ENCODE results near the gene KIF26A. TPM values are rescaled to one million over a fixed set of nuclear protein-coding genes. Genes with fewer than 3 reads are reported as not detected.

KIF26A gene
- total and polyA plus RNA-seq, 2 of the 13 experiments (the other 11 are each of a cell fraction or from before 2014, with no cell fraction given) = not detected

DNA sequence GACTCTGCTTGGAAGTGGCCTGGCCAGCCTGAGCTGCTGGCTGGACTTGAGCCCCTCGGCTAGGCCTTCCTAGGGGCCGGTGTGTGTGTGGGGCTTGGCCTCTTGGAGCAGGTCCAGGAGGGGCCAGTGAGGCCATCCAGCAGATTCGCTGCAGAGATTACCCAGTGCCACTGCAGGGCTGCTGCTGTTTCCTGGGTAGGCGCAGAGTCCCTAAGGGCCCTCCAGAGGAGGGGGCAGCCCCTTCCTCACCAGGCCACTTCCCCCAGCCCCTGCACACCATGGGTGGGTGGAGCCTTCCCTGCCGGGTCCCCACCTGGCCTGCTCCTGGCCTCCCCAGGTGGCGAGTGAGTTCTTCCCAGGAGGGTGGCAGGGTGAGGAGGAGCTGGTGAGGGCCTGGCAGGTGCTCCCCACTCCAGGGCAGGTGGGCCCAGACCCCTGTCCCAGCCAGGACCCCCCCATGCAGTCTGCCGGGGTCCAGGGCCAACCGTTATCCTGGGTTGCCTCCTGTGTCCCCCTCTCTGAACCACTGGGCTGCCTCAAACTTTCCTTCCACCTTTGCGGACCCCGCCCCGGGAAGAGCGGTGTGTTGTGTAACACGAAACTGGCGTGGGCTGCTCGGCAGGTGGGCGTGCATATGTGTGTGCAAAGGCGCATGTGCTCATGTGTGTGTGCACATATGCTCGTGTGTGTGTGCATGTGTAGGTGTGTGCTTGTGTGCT lies 27.7 kb upstream of the KIF26A start:
- Histone ChIP-seq H4K20me1 (ENCODE audit: insufficient read depth, low read length) (no peaks in the 10 kb centered on the region), H3K4me1 (ENCODE audit: insufficient read depth, low read length) (no peaks in the 10 kb centered on the region), H3K4me3 (replicated peaks in 1 of 3; ENCODE audit: insufficient read depth in 1 of 3, low read depth in 2 of 3, low read length in 3 of 3) (no peak overlapping the region), H3K27ac (ENCODE audit: extremely low read length, insufficient read depth, low read length) (no peak overlapping the region), H3K27me3 (ENCODE audit: control insufficient read depth in 1 of 2, insufficient read depth in 2 of 2, low read length in 2 of 2) (peaks cover 5 to 22% of the 10 kb centered on the region in 2 experiments), H2AFZ (ENCODE audit: low read length) (no peak overlapping the region), H3K79me2 (ENCODE audit: insufficient read depth, low read length) (no peaks in the 10 kb centered on the region), H3K36me3 (replicated peaks in 1 of 2; ENCODE audit: control insufficient read depth in 1 of 2, insufficient read depth in 2 of 2, low read length in 2 of 2) (no peaks in the 10 kb centered on the region), H3K4me2 (ENCODE audit: low read depth, low read length) (no peak overlapping the region), H3K9me3 (ENCODE audit: low read length) (no peaks in the 10 kb centered on the region), H3K9ac (ENCODE audit: insufficient read depth, low read depth, low read length) (no peak overlapping the region)
- ChIA-PET CTCF (ENCODE audit: low intra/inter-chr PET ratio, low total read pairs) (no interaction called here), POLR2A (no interaction called here)
- intact Hi-C loops (cut with micrococcal nuclease; ENCODE audit: unreplicated experiment) (no loop called here), in situ Hi-C loops (cut with HindIII; ENCODE audit: extremely low pct_ligation_motif_present, low pct_unique_long_range_greater_than_20kb) (no loop called here)
- FAIRE-seq (no peak), DNase-seq (ENCODE audit: low spot score) (no peak), ATAC-seq (no peak)
- TF ChIP-seq, protein P1, sequence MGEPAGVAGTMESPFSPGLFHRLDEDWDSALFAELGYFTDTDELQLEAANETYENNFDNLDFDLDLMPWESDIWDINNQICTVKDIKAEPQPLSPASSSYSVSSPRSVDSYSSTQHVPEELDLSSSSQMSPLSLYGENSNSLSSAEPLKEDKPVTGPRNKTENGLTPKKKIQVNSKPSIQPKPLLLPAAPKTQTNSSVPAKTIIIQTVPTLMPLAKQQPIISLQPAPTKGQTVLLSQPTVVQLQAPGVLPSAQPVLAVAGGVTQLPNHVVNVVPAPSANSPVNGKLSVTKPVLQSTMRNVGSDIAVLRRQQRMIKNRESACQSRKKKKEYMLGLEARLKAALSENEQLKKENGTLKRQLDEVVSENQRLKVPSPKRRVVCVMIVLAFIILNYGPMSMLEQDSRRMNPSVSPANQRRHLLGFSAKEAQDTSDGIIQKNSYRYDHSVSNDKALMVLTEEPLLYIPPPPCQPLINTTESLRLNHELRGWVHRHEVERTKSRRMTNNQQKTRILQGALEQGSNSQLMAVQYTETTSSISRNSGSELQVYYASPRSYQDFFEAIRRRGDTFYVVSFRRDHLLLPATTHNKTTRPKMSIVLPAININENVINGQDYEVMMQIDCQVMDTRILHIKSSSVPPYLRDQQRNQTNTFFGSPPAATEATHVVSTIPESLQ (CRISPR knock-in tag; conservative IDR thresholded peaks at IDR 0.05) = no peak
- TF ChIP-seq, protein P2, sequence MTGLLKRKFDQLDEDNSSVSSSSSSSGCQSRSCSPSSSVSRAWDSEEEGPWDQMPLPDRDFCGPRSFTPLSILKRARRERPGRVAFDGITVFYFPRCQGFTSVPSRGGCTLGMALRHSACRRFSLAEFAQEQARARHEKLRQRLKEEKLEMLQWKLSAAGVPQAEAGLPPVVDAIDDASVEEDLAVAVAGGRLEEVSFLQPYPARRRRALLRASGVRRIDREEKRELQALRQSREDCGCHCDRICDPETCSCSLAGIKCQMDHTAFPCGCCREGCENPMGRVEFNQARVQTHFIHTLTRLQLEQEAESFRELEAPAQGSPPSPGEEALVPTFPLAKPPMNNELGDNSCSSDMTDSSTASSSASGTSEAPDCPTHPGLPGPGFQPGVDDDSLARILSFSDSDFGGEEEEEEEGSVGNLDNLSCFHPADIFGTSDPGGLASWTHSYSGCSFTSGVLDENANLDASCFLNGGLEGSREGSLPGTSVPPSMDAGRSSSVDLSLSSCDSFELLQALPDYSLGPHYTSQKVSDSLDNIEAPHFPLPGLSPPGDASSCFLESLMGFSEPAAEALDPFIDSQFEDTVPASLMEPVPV (CRISPR knock-in tag; IDR thresholded peaks at IDR 0.05) = no peak
- TF ChIP-seq, protein P3, sequence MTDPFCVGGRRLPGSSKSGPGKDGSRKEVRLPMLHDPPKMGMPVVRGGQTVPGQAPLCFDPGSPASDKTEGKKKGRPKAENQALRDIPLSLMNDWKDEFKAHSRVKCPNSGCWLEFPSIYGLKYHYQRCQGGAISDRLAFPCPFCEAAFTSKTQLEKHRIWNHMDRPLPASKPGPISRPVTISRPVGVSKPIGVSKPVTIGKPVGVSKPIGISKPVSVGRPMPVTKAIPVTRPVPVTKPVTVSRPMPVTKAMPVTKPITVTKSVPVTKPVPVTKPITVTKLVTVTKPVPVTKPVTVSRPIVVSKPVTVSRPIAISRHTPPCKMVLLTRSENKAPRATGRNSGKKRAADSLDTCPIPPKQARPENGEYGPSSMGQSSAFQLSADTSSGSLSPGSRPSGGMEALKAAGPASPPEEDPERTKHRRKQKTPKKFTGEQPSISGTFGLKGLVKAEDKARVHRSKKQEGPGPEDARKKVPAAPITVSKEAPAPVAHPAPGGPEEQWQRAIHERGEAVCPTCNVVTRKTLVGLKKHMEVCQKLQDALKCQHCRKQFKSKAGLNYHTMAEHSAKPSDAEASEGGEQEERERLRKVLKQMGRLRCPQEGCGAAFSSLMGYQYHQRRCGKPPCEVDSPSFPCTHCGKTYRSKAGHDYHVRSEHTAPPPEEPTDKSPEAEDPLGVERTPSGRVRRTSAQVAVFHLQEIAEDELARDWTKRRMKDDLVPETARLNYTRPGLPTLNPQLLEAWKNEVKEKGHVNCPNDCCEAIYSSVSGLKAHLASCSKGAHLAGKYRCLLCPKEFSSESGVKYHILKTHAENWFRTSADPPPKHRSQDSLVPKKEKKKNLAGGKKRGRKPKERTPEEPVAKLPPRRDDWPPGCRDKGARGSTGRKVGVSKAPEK (CRISPR knock-in tag; IDR thresholded peaks at IDR 0.05; ENCODE audit: borderline replicate concordance) = no peak
- TF ChIP-seq, protein P4, sequence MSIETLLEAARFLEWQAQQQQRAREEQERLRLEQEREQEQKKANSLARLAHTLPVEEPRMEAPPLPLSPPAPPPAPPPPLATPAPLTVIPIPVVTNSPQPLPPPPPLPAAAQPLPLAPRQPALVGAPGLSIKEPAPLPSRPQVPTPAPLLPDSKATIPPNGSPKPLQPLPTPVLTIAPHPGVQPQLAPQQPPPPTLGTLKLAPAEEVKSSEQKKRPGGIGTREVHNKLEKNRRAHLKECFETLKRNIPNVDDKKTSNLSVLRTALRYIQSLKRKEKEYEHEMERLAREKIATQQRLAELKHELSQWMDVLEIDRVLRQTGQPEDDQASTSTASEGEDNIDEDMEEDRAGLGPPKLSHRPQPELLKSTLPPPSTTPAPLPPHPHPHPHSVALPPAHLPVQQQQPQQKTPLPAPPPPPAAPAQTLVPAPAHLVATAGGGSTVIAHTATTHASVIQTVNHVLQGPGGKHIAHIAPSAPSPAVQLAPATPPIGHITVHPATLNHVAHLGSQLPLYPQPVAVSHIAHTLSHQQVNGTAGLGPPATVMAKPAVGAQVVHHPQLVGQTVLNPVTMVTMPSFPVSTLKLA (IDR thresholded peaks at IDR 0.05) = peak; percentile 53
- no TSS peak for BruUV-seq (replicated peaks)
- WGBS (ENCODE audit: low lambda C conversion rate) = 65% methylated on average over 4 of the region's 18 CpGs

Data from HepG2 (cell line).